ENCODE data around the gene CERK.

- TF ChIP-seq POLR2AphosphoS5 (IDR thresholded peaks at IDR 0.05; ENCODE audit: low read depth, low read length): no peak
- no peak for TF ChIP-seq SIN3A (IDR thresholded peaks at IDR 0.05; ENCODE audit: borderline replicate concordance, insufficient read depth, low read length)
These were observed 35.0 kb upstream of the CERK start for GRCh38 chr22:46773076-46773475.

Measured in PFSK-1 (cell line).